Stimulated activated naive CD4-positive, alpha-beta T cell treated with Interleukin-2 at 50 U/mL for 16 hours (primary cell): Measurements from ENCODE around the gene UBQLN1.
"Not testable (repeated sequence)": the region's sequence is repeated elsewhere in the genome, so short reads cannot be mapped to it uniquely, and the experiment has no call there.

ENCODE experiments used
- DNase-seq: peaks from one replicate; lab custom pipeline; 2025; lab: John Stamatoyannopoulos, UW

Gene UBQLN1

DNA sequence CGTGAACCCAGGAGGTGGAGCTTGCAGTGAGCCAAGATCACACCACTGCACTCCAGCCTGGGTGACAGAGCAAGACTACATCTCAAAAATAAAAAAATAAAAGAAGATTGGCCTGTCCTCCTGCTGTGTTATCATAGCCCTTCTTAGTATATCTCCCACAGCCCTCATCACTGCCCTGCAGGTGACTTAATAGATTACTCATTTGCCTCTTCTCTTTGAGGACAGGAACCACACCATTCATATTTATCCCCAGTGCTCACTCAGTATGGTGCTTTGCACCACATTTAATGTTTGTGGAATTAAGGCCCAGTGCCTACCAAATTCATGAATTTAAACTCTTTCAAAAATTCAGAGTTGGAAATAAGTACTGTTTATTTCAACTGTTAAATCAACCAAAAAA is 74.5 kb downstream of the UBQLN1 start:
- no peak for DNase-seq

DNA sequence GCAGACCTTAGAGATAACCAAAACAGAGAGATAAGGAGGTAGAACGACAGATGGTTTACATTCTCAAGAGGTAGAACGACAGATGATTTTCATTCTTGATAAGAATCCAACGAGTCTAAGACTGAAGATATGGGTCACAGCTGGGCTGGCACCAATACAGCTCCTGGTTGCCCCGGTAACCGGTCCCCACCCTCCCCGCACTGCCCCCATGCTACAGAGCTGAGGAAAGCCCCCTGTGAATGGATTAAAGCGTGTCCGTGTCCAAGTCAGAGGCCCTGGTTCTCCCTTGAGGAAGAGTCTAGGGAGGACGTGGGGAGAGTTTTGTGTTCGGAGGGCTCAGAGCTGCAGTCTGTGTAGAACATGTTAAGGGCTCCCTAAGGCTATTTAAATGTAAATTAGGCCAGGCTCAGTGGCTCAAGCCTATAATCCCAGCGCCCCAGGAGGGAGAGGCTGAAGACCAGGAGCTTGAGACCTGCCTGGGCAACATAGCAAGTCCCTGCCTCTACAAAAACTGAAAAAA is 76.8 kb downstream of the UBQLN1 start:
- DNase-seq = no peak

DNA sequence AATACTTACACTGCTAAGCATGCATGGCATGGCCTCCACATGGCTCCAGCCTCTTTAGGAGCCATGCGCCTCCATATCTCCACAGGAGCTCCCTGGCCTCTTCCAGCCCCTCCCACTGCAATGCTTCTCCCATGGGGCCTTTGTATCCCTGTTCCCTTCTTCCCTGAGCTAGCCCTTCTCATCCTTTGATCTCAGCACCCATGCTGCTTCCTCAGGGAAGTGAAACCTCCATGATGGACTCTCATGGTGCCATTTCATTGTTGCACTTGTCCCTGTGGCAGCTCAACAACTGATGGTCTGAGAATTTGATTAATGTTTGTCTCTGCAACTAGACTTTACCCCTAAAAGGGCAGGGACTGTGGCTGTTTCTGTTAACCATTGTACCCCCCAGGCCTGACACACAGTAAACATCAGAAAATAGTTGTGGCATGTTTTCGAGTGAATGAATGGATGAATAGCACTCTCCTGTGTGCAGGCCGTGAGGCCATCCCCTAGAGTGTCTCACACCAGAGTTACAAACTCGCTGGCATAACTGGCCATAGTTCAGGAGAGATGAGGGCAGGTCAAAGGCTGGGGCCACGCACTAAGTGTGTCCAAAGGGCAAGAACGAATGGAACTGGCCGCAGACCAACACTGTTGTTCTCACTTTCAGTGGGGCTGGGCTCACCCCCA is 78.2 kb downstream of the UBQLN1 start:
- DNase-seq = no peak

DNA sequence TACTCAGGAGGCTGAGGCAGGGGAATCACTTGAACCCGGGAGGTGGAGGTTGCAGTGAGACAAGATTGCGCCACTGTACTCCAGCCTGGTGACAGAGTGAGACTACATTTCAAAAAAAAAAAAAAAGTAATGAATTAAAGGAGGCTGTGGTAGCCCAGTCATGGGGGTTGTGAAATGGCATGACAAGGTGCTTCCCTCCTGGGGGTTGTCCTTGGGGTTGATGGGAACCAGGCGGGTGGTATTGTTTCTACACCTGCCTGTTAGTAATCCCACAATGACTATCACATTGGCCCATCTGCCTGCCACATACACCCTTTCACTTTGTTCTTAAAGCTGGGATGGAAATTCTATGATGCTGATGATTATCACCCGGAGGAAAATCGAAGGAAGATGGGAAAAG is 79.2 kb downstream of the UBQLN1 start:
- DNase-seq = no peak

DNA sequence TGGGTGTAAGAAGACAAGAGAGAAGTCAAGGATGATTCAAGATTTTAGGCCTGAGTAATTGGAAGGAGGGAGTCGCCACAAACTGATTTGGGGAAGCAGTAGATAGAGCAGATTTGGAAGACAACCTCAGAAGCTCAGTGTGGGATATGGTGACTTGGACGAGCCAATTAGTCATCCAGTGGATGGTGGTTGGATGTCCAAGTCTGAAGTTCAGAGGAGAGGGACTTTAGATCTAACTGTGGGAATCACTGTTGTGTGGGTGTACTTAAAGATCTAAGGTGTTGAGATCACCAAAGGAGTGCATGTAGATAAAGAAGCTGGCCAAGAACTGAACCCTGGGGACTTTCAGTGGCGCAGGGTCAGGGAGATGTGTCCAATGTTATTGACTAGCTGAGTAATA is 82.6 kb downstream of the UBQLN1 start:
- DNase-seq = no peak

DNA sequence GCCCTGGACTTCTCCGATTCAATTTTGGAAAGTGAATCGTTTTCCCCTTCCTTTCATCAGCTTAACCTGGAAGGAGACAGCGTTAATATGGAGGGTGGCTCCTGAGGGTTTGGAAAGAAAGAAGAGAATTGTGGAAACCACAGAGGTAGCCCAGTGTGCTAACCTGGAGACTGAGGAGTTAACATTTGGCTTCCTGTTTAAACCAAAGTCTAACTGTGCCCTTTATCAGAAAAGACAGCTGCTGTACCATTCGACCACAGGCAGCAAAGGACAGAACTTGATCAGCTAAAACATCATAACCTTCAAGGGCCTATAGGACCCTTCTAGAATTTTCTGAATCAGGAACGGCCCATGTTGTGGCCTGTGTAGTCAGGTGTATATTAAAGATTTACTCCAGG is 84.1 kb downstream of the UBQLN1 start:
- no peak for DNase-seq

DNA sequence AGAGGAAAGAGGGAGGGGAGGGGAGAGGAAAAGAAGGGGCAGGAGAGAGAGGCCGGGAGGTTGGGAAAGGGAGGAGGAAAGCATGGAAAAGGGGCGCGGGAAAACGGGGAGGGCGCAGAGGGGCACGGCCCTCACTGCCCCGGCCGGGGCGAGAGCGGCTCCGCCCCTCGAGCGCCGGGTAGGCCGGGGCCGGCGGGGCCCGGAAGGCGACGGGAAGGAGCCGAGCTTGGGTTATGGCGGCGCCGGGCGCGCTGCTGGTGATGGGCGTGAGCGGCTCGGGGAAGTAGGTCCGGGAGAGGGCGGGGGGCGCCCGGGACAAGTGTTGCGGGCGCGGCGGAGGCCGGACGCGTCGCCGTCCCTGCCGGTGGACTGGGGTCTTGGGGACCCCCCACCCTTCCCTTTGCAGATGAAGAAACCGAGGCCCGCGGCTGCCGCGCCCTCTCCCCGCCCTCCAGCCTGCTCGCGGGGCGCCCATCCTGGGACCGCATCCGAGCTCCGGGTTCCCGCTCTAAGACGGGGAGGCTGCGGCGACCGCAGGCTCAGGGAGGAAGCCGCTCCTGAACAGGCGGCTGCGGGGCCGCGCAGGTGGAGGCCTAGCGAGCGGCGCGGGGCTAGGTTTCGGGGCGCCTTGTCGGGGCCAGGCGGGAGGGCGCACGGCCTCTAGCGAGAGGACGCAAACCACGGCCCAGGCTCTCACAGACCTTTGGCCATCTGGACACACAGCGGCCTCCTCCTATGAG is 84.6 kb downstream of the UBQLN1 start, which contains the start of gene IDNK:
IDNK (plus strand) TSS at position 205 of the 740 bp plus-strand sequence; CDS start at position 234, 29 bp downstream.
- peak; percentile 62 for DNase-seq

DNA sequence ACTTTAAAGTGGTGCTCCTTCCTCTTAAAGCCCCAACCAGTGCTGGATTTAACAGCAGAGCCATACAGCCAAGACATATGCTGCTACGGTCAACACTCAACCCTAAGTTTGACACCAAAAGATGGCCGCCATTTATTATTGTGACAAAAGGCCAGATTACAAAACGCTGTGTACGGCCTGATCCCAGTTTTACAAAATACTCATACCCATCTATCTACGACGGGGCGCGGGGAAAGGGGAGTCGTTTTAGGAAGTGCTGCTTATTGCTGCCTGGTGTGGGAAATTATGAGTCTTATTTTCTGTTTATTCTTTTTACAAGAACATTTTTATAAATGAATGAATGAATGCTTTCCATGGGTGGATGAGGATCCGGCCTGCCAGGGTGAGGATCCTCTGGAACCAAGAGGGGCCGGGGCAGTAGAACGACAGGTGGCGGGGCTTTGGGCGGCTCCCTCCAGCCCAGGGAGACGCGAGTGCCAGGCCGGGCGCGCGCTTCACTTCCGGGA is 85.3 kb downstream of the UBQLN1 start:
- DNase-seq = peak; percentile 62

DNA sequence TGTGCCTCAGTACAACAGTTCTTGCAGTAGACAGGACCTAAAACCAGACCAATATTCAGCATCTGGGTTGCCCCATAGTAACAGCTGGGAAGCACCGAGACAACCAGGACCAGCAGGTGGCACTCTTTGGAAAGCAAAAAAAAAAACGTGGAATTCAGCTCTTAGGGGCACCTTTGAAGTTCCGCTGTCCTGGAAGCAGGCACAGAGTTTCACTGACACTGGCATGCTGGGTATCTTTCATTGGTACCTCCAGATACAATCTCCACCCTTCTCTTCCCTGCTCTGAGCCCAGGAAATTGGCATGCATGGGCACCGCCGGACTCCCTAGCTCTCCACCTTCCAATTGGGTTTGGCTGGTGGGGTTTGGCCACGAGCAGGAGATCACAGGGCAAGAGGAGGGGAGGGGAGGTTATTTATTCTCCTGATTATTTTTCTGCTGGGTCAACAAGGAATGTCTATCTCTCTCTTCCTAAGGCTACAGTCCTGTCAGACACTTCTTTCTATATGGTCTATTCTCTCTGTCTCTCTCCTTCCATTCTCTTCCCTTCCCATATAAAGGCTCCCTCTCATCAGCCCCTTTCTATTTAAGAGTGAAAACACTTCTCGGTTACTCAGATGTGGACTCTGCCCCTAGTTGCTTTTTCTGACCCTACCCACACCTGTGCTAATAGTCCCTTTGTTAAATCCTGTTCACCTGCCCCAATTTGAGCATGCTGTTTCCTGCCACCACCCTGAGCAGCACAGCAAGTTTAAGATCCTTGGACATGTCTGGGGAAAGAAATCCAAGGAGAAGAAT is 86.7 kb downstream of the UBQLN1 start:
- peak; percentile 16 for DNase-seq

DNA sequence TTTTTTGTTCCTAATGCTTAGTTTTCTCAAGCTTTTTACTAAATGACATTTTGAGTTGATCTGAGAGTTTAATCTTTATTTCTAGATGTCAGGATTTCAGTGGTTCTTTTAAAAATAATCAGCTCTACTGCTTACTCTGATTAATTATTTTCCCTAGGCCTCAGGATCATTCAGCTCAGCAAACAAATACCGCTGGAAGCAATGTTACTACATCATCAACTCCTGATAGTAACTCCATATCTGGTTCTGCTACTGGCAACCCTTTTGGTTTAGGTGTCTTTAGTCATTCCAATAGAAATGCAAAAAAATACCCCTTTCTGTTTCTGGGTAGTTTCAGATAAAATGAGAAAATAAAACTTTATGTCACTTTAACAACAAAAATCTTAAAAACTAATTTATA is 90.5 kb downstream of the UBQLN1 start:
- DNase-seq = no peak

DNA sequence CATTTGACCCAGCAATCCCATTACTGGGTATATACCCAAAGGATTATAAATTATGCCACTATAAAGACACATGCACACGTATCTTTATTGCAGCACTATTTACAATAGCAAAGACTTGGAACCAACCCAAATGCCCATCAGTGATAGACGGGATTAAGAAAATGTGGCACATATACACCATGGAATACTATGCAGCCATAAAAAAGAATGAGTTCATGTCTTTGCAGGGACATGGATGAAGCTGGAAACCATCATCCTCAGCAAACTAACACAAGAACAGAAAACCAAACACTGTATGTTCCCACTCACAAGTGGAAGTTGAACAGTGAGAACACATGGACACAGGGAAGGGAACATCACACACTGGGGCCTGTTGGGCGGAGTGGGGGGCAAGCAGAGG is 94.5 kb downstream of the UBQLN1 start:
- not testable (repeated sequence) for DNase-seq
